Measurements from ENCODE around the gene PLA2G3.
A peak's percentile ranks its signal among the peaks of the same experiment; 100 is the strongest.
"Not testable (repeated sequence)": the region's sequence is repeated elsewhere in the genome, so short reads cannot be mapped to it uniquely, and the experiment has no call there.

The PLA2G3 gene

DNA sequence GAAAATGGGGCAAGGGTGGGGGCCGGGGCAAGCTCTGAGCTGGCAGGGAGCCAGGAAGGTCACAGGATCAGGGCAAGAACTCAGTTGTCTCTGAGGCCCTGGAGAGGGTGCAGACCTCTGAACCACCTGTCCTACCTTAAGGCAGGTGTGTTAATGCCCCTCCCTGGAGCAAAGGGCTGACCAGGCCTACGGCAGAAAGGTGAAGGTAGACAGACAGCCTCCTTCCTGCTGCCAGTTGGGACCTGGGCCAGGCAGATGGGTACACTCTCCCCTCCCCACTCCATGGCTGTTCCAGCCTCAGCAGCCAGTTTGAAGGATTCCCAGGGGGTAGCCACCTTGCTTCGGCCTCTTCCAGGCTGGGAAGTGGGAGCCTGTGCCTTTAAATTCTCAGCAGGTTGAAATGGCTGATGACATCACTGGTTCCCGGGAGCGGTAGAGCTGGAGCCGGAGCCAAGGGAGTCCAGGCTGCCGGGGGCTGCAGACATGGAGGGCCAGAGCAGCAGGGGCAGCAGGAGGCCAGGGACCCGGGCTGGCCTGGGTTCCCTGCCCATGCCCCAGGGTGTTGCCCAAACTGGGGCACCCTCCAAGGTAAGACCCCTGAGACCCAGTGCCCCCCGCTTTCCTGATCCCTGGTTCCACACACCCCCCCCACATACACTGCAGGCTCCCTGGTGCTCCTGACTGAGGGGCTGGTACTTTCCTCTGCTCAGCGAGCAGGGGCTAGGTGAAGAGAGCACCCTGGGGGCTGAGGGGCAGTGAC, 17.6 kb downstream of the PLA2G3 start, which contains the start of gene INPP5J:
TSS of gene INPP5J (plus strand) at position 435 of the 760 bp plus-strand sequence. CDS start at position 484, 49 bp downstream.
- peak; percentile 28 to 57 for DNase-seq

DNA sequence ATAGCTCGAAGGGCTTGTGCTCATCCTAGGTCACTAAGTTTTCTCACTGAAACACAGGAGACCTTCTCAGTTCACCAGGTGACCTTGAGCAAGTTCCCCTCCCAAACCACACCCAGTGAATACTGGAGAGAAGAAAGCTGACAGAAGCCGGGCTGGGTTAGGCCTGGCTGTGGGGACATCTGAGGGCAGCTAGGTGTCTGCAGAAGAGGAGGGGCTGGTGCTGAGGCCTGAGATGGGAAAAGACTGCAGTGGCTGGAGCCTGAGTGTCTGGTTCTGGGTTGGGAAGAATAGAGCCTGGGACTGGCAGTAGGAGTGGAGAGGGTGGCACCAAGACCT, 18.1 kb downstream of the PLA2G3 start:
- DNase-seq, result no peak

DNA sequence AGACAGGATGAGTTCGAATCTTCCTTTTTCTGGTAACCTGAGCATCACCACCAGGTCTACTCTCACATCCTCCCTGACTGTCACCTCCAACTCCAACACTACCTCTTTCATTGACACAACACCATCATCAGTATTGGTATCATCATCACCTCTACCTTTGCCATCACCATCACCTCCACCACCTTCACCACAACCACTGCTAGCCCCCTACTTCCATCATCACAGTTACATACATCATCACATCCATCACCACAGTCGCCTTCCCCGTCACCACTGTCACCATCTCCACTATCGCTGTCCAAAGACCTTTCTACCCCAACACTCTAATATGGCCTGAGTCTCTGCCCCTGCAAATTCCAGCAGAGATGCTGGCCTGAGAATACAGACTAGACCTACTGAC, 18.9 kb downstream of the PLA2G3 start:
- no peak for DNase-seq

DNA sequence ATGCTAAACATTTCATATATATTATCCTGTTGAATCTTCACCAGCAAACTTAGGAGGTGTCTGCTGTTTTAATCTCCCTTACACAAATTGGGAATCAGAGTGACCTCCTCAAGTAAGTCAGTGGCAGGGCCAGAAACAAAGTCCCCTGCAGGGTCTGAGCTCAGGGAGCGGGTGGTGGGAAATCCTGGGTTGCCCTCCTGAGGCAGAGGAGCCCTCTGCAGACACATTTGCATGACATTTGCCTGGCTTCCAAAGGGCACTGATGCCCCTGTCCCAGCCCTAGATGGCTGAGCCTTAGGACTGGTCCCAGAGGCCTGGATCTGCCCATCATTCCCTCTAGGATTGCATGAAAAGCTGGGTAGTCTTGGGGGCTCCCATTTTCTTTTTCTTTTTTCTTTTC, 19.7 kb downstream of the PLA2G3 start:
- DNase-seq, result no peak

DNA sequence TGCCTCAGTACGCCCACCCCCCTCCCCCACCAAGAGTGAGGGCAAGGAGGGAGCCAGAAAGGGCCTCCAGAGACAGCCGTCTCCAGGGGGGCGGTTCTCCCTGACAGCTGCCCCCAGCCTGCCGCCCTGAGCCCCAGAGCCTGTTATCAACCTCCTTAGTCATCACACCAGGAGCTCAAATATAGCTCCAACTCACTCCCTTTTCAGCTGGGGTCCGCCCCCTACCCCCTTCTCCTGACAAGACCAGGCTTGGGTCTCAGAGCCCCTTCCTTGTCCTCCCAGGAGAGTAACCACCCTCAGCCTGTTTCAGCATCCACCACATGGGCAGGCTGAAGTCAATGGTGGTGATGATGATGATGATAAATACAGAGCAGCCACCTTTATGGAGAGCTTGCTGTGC, 20.1 kb downstream of the PLA2G3 start:
- DNase-seq, result no peak

DNA sequence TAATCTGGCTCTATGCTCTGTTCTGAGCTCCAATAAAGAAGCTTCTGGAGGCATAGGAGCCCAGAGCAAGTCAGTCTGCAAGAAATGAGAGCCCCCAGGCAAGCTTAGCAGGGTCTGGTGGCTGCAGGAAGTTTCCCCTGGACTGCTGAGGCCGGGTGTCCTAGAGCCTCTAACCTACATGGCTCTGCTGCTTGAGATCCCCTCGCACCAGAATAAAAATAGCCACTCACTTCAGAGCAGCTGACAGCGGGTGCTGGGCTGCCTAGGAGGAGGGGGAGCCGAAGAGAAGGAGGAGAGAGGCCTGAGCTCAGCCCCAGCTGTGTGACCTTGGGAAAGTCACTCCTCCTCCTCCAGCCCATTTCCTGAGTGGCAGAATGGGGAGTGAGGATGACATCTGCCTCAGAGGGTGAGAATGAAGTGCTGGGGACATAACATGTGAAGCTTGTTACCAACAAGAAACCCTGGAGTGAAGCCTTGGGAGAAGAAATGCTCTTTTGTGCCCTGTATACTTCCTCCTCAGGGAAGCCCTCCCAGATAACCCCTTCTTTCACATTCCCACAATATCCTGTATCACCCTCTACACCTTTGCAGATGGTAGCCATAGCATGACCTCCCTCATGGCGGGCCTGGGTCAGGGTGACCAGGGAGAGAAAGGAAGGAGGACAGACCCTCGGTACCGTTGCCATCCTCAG, 21.1 kb downstream of the PLA2G3 start:
- DNase-seq, result no peak

DNA sequence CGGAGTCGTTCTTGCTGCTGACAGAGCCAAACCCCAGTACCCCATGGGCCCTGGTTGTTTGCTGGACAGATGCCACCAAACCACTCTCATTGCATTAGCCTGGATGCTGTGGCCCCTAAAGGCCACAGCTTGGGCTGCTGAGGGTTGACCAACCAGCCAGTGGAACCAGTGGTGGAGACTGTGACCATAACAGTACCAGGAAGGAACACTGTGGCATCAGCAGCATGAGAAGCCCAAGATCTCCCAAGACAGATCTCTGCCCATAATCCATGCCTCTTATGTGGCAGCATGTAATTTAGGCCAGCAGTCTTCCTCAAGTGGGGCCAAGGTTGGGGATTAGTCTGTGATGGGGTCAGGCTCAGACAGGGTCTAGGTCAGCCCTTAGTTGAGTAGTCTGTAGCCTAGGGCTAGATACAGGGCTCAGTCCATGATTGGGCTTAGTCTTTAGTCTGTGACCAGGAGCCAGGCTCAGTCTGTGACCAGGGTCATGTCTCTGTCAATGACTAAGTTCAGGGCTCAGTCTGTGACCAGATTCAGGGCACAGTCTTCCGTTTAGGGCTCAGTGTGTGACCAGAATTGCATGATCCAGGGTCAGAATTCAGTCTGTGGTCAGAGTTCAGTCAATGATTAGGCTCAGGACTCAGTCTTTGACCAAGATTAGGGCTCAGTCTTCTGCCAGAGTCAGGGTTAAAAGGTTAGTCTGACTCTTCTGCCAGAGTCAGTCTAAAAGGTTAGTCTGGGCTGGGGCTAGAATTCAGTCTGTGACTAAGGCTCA, 22.1 kb downstream of the PLA2G3 start:
- DNase-seq, result no peak

DNA sequence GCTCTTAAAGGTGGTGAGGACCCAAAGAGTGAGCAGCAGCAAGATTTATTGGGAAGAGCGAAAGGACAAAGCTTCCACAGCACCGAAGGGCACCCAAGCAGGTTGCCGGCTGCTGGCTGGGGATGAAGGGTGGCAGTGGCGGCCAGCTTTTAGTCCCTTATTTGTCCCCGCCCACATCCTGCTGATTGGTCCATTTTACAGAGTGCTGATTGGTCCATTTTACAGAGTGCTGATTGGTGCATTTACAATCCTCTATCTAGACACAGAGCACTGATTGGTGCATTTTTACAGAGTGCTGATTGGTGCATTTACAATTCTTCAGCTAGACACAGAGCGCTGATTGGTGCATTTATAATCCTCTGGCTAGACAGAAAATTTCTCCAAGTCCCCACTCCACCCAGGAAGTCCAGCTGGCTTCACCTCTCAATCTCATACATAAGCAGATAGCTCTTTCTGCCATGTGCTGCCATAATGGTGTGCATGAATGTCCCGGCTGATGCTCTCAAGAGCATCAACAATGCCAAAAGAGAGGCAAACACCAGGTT, 27.7 kb downstream of the PLA2G3 start:
- not testable (repeated sequence) for DNase-seq

DNA sequence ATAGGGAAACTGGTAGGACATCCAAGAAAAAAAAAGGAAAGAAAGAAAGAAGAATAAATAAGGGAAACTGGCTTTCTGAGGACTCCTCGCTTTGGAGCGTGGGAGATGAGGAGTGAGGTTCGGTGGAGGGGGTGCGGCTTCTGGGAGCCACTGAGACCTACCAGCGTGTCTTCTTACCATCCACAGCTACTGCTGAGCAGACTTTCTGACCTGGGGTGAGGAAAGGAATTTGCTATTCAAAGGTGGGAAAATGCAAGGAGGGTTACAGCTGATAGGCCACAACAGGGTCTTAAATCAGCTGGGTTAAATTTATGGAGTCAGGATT, 32.5 kb downstream of the PLA2G3 start:
- no peak for DNase-seq

DNA sequence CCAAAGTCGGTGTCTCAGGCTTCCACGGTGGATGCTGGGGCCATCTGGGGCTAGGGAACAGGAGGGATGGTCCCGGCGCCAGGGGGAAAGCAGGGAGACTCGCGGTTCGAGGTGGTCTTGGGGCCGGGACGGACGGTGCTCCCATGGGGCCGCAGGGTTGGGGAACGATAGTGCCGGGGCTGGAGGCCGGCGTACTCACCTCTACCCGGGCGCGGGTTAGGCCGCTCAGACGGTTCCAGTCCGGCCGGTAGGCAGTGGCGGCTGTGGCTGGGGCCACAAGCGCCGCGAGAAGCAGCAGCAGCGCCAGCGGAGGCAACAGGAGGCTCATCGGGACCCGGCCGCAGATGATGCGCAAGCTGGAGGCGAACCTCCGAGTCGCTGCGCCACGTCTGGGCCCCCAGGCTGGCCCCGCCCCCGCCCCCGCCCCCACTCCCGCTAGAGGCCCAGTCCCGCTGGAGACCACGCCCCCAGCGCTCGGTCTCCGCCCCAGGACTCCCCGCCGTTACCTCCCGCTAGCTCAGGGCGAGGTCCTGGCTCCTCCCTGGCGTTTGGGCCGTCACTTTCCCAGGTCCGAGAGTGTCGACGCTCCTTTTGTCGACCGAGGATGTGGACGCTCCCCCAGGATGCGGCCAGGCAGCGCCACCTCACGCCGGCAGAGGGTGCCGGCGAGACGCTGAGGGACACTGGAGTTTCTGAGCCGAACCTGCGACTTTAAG, 33.0 kb downstream of the PLA2G3 start, which contains the start of gene SELENOM:
TSS of gene SELENOM (minus strand) at position 391 of the 716 bp plus-strand sequence. CDS start at position 328, 63 bp downstream.
- peak; percentile 86 for DNase-seq

DNA sequence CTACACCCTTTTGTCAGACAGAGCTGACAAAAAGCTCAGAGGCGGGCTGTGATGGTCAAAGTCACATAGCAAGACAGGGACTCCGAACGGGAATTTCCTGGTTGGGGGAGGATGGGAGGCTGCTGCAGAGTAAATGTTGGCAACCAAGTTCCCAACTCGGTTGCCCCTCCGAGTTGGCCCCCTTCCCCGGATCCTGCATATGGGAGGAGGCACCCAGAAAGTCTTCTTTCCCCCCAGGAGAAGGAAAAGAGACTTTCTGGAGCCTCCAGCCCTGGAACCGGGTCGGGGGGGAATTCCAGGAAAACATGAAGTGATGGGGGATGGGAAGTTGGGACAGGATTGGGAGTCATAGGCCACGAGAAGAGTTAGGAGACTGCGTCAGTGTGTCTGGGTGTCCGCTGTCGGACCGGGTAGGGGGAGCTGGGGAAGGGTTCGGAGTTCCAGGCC, 33.6 kb downstream of the PLA2G3 start:
- DNase-seq, result no peak

DNA sequence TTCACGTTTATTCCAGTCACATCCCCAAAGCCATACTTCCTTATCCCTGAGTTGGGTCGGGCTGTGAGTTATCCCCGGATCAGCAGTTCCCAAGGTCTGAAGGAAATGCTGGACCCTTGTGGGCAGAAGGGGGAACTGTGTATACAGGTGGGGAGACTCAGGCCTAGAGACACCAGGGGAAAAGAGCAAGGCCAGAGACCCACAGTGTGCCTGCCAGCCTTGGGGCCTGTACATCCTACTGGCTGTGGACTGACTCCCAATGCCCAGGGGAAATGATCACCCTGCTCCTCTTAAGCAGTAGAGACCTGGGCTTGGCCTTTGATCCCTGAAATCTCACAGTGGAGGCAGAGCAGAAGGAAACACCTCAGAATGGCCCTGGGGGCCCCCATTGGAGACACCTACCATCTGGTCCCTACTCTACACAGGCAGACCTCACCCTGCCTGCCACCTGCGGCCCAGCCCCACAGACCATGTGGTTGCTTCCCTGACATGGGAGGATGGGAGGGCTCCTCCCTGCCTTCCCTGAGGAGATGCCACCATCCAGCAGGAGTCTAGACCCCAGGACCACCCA, 34.2 kb downstream of the PLA2G3 start:
- DNase-seq, result no peak

DNA sequence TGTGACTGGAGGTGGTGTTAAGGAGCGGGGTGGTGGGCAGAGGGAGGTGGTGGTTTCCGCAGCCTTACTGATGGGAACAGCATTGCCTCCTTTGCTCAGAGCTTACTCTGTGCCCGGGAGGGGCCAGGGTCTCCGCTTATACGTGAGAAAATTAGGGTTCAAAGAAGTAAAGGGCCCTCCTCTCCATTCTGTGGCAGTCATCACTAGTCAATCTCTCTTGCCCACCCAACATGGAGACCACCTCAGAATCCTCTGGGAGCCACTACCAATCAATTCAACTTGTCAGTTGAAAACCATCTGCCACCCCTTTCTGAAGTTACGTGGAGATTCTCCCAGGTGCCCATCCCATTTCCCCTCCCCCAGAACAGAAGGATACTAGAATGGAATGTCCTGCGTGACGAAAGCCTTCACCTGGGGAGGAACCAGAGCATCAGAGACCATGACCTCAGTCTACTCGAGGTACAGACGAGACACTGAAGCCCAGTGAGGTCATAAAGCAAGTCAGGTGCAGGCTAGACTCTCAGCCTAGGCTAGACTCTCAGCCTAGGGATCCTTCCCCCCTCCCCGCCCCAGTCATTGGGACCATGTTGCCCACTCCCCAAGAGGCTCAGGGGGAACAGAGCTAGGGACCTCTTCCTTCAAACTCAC, 34.9 kb downstream of the PLA2G3 start:
- DNase-seq, result no peak

DNA sequence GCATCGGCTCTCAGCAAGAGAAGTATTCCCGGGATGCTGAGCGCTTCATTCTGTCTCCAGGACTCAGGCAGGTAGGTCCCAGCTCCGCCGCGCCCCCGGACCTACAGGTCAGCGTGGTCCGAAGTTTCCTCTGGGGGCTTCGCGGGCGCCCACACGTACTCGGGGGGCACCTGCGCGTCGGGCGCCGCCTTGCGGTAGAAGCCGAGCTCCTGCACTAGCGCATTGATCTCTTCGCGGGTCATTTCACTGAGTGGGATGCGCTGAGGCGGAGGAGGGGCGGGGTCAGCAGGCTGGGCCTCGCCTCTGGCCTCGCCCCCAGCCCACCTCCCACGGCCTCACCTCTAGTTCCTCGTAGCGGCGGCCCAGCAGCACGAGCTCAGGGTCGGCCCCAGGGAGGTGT, 35.4 kb downstream of the PLA2G3 start:
- no peak for DNase-seq

DNA sequence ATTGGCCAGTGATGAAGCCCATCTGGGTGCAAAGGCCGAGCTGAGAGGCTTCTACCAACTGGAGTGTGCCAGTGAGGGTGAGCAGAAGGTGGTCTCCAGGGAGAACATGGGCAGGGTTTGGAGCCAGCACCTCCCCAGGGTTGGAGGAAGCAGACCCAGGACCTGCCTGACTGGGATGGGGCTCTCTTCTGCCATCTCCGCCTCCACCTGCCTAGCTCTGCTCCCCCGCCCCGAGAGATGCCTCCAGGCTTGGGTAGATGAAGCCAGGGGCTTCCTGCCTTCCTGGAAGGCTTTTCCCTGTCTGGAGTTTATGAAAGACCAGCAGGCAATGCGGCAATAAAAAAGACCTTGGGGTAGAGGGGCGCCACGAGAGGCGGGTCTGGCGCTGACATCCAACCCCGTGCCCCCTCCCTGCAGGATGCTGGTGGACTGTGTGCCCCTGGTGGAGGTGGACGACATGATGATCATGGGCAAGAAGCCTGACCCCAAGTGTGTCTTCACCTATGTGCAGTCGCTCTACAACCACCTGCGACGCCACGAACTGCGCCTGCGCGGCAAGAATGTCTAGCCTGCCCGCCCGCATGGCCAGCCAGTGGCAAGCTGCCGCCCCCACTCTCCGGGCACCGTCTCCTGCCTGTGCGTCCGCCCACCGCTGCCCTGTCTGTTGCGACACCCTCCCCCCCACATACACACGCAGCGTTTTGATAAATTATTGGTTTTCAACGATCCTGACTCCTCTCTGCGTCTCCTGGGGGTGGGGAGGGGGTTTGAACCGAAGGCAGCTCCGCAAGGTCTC, 36.2 kb downstream of the PLA2G3 start:
- no peak for DNase-seq

DNA sequence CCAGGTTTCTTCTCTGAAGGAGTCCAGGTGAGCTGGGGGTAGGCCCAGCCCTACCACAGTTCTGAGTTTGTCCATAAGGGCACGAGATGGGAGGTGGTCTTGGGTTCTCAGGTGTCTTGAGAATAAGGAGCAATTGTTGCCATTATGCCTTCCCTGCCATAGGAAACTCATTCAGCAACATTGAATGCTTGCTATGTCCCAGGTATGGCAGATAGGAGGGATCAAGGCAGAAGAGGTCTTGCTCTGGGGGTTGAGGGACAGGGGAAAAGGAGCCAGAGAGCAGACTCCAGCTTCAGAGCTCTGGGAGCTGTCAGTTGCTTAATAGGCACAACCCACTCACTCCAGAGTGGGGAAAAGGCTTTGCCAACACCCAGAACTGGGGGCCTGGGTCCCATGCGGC, 37.2 kb downstream of the PLA2G3 start:
- no peak for DNase-seq

DNA sequence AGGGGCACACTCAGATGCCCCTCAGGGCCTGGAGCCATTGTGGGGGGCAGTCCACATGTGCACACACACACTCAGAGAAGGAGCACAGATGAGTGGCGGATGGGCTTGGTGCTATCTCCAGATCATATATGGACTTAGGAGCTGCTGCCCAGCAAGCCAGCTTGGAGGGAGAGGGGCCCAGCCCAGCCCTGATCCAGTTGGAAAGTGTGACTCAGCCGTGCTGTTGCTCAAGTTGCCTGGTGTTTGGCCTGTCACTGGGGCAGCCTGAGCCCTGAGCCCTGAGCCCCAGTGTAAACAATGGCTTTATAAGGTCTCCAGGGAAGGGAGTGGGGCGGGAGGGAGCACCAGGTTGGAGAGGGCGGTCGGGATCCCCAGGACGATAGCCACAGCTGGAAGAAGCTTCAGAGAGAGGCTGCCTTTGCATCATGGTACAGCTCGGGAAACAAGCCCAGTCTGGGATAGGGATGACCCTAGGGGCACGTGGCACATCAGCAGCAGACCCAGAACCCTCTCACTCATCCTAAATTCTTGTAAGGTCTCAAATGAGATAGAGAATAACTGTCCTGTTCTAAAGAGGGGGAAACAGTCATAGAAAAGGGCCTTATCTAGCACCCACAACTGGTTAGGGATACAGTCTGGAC, 37.7 kb downstream of the PLA2G3 start:
- no peak for DNase-seq

DNA sequence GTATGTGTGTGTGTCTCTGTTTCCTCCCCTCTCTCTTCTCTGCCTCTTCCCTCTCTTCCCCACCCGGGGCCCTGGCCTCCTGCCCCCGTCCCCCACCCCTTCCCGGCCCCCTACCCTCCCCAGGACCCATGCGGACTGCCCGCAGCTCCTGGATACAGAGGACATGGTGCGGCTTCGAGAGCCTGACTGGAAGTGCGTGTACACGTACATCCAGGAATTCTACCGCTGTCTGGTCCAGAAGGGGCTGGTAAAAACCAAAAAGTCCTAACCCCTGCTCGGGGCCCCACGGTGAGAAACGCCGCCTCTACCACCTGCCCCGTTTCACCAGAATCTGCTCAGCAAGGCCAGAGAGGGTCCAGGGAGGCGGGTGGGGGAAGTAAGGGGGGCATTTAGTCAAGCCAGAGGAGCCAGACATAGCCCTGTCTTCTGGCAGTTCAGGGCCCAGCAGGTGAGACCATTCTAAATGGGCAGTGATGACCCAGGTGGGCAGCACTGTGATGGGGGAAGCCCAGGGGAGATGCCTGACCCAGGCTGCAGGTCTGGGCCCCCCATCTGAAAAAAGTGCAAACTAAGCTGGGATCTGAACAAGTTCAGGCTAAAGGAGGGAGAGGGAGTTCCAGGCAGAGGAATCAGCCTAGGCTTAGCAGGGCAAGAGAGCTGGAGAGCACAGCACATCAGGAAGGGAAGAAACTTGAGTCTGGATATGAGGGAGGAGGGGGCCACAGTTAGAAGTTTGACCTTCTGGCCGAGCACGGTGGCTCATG, 39.4 kb downstream of the PLA2G3 start:
- DNase-seq, result no peak
